H1 (cell line): ENCODE measurements around the gene CANT1. TPM values are rescaled to one million over a fixed set of nuclear protein-coding genes. Genes with fewer than 3 reads are reported as not detected.
A peak's percentile ranks its signal among the peaks of the same experiment; 100 is the strongest.

ENCODE experiments used
- ATF2 ChIP-seq: IDR thresholded peaks from 2 replicates; pipeline ENCODE4 v1.6.1; 2012; ENCODE audit warnings: low read length, inconsistent platforms
- ATF3 ChIP-seq: IDR thresholded peaks from 2 replicates; pipeline ENCODE4 v1.6.1; 2011; ENCODE audit warnings: low read depth, mild to moderate bottlenecking, low read length; ENCODE audit not compliant: insufficient read depth
- BRCA1 ChIP-seq: IDR thresholded peaks from 2 replicates; pipeline ENCODE4 v1.6.1; 2012; ENCODE audit warnings: low read depth, low read length, improper control_type of control experiment
- CBX5 ChIP-seq: fragments of 300-800, 300-1000 bp; sonication (generic); IDR thresholded peaks from 2 replicates; pipeline ENCODE4 v1.7.1; 2016; ENCODE audit warnings: antibody characterized with exemption, low read length, low read depth
- EP300 ChIP-seq, 2 experiments: IDR thresholded peaks; 1 replicate in 1 of 2; 2 replicates in 1 of 2; pipeline ENCODE4 v1.6.1; 2011 to 2012; ENCODE audit warnings: low read depth in 2 of 2, low read length in 2 of 2, mild to moderate bottlenecking in 2 of 2, borderline replicate concordance in 1 of 2, inconsistent platforms in 1 of 2, moderate library complexity in 1 of 2
- FOSL1 ChIP-seq: IDR thresholded peaks from 2 replicates; pipeline ENCODE4 v1.6.1; 2011; ENCODE audit warnings: mild to moderate bottlenecking, low read depth, low read length, moderate library complexity; ENCODE audit not compliant: insufficient read depth
- HDAC2 ChIP-seq, 2 experiments: fragments of 300-600 bp in 1 of 2; sonication (generic) in 1 of 2; IDR thresholded peaks; 2 replicates each; pipeline ENCODE4 v1.6.1; 2011 to 2012; ENCODE audit warnings: low read depth in 2 of 2, low read length in 2 of 2, mild to moderate bottlenecking in 2 of 2, moderate library complexity in 2 of 2, borderline replicate concordance in 1 of 2, inconsistent platforms in 1 of 2
- HDAC6 ChIP-seq: IDR thresholded peaks from one replicate; pipeline ENCODE4 v1.7.1; 2012; ENCODE audit warnings: low read depth, mild to moderate bottlenecking, inconsistent platforms, low read length, moderate library complexity
- JUND ChIP-seq: IDR thresholded peaks from 2 replicates; pipeline ENCODE4 v1.6.1; 2011; ENCODE audit warnings: mild to moderate bottlenecking, improper control_type of control experiment, low read length
- KDM4A ChIP-seq: IDR thresholded peaks from one replicate; pipeline ENCODE4 v1.7.1; 2012; ENCODE audit warnings: low read depth, mild to moderate bottlenecking, moderate library complexity, low read length, inconsistent platforms; ENCODE audit not compliant: severe bottlenecking
- NANOG ChIP-seq: IDR thresholded peaks from 2 replicates; pipeline ENCODE4 v1.6.1; 2011; ENCODE audit warnings: low read length, low read depth, mild to moderate bottlenecking, inconsistent platforms; ENCODE audit not compliant: insufficient read depth, poor library complexity, severe bottlenecking
- NRF1 ChIP-seq: IDR thresholded peaks from 2 replicates; pipeline ENCODE4 v1.6.1; 2011; ENCODE audit warnings: mild to moderate bottlenecking, low read depth, low read length, improper control_type of control experiment
- RFX5 ChIP-seq: IDR thresholded peaks from 2 replicates; pipeline ENCODE4 v1.6.1; 2011; ENCODE audit warnings: low read depth, low read length, improper control_type of control experiment, borderline replicate concordance
- RNF2 ChIP-seq: fragments of 200-900, 300-1000 bp; sonication (generic); IDR thresholded peaks from 2 replicates; pipeline ENCODE4 v1.7.1; 2016; ENCODE audit warnings: borderline replicate concordance, low read depth, mild to moderate bottlenecking, antibody characterized with exemption, low read length; ENCODE audit not compliant: poor library complexity, severe bottlenecking; ENCODE audit errors: missing control alignments
- SAP30 ChIP-seq: fragments of 300-600 bp; sonication (generic); IDR thresholded peaks from 2 replicates; pipeline ENCODE4 v1.7.1; 2012; ENCODE audit warnings: low read length, moderate library complexity, mild to moderate bottlenecking, inconsistent platforms; ENCODE audit not compliant: insufficient read depth, insufficient replicate concordance
- SIX5 ChIP-seq: IDR thresholded peaks from 2 replicates; pipeline ENCODE4 v1.6.1; 2011; ENCODE audit warnings: mild to moderate bottlenecking, low read depth, low read length
- TBP ChIP-seq: IDR thresholded peaks from 2 replicates; pipeline ENCODE4 v1.6.1; 2011; ENCODE audit warnings: low read depth, low read length, improper control_type of control experiment
- polyA plus RNA-seq, 7 experiments: library from polyadenylated mRNA; depleted of rRNA in 3 of 7; stranded (reverse) in 5 of 7; unstranded in 2 of 7; fragments of >200 nt in 5 of 7; fragments of 200-250 nt in 2 of 7; gene quantifications; 1 replicate in 5 of 7; 2 replicates in 1 of 7; 4 replicates in 1 of 7; pipeline versions ENCODE4 v1.2.1 to v1.2.3, GENCODE V29; 2011 to 2013; ENCODE audit warnings: missing spikeins in 2 of 7, mixed read lengths in 2 of 7
- total RNA-seq: library from RNA; stranded (reverse); fragmentation: NEBNext Ultra II Directional; extraction: Animal tissue kit (Norgen Biotek cat#: 25700); gene quantifications from 2 replicates; pipeline ENCODE4 v1.2.1, GENCODE V29; 2021

CANT1 gene
- total and polyA plus RNA-seq, 2 of the 8 experiments (the other 6 are each of a cell fraction or from before 2014, with no cell fraction given) = 23.0 to 32.6 TPM

GRCh38 chr17:79023886-79024771, 14.6 kb upstream of the CANT1 start, which contains the start of gene C1QTNF1 (continued):
- TF ChIP-seq SIX5 (no peak), BRCA1 (no peak), HDAC2 (IDR thresholded peaks at IDR 0.05; ENCODE audit: borderline replicate concordance in 1 of 2, low read depth in 2 of 2, low read length in 2 of 2) (no peak), NANOG (no peak), RFX5 (no peak), KDM4A (peak; percentile 88), FOSL1 (no peak), CBX5 (no peak), NRF1 (no peak), RNF2 (no peak), HDAC6 (no peak), SAP30 (no peak), JUND (no peak), ATF2 (no peak), EP300 (IDR thresholded peaks at IDR 0.05; ENCODE audit: borderline replicate concordance in 1 of 2, low read depth in 2 of 2, low read length in 2 of 2) (no peak), ATF3 (no peak), TBP (no peak)
